Panc1 (cell line): Measurements from ENCODE around the gene ADI1.

Experiments used
- CTCF ChIP-seq: fragments of 450-650 bp; IDR thresholded peaks from 2 replicates; pipeline ENCODE4 v1.5.1; 2017; ENCODE audit warnings: mild to moderate bottlenecking
- POLR2AphosphoS5 ChIP-seq: IDR thresholded peaks from 2 replicates; pipeline ENCODE4 v1.6.1; 2012; ENCODE audit warnings: mild to moderate bottlenecking, low read depth, low read length, moderate library complexity
- REST ChIP-seq, 2 experiments: IDR thresholded peaks; 2 replicates each; pipeline ENCODE4 v1.6.1; 2011 to 2012; ENCODE audit warnings: low read depth in 2 of 2, control low read depth in 1 of 2, low read length in 1 of 2, mild to moderate bottlenecking in 1 of 2, moderate library complexity in 1 of 2; ENCODE audit not compliant: insufficient read depth in 1 of 2
- SIN3A ChIP-seq: IDR thresholded peaks from 2 replicates; pipeline ENCODE4 v1.6.1; 2012; ENCODE audit warnings: low read depth, mild to moderate bottlenecking, low read length, moderate library complexity, borderline replicate concordance; ENCODE audit not compliant: insufficient read depth

GRCh38 chr2:3478846-3479385 lies 40.4 kb downstream of the ADI1 start:
- TF ChIP-seq CTCF (no peak), REST (IDR thresholded peaks at IDR 0.05; ENCODE audit: insufficient read depth in 1 of 2, low read depth in 2 of 2, low read length in 1 of 2) (no peak), POLR2AphosphoS5 (no peak), SIN3A (no peak)
